Kidney (tissue), 14 donors: ENCODE measurements around the gene ZCCHC14. TPM values are rescaled to one million over a fixed set of nuclear protein-coding genes. Genes with fewer than 3 reads are reported as not detected.
A peak's percentile ranks its signal among the peaks of the same experiment; 100 is the strongest.

ENCODE experiments used
- DNase-seq, 5 donors: peaks; one replicate each; pipeline ENCODE4 v3.0.0-alpha.2; 2013 to 2020
- FAIRE-seq: peaks from 2 replicates; lab custom pipeline; 2012; peaks lifted over from hg19 to GRCh38; lab: Jason Lieb, UNC
- H3K27ac ChIP-seq, 2 donors: one replicate each; pipeline ENCODE4 v1.7.0; 2013; ENCODE audit warnings: low read depth in 2 of 2, low read length in 2 of 2, inconsistent platforms in 1 of 2
- H3K27me3 ChIP-seq: one replicate; pipeline ENCODE4 v1.7.1; 2013; ENCODE audit warnings: low read length, inconsistent platforms; ENCODE audit not compliant: control insufficient read depth, insufficient read depth
- H3K36me3 ChIP-seq, 3 donors: one replicate each; pipeline versions ENCODE4 v1.7.0 to v1.7.1; 2013; ENCODE audit warnings: low read length in 3 of 3, control low read depth in 1 of 3, inconsistent platforms in 1 of 3; ENCODE audit not compliant: insufficient read depth in 3 of 3, control insufficient read depth in 2 of 3
- H3K4me1 ChIP-seq, 3 donors: one replicate each; pipeline versions ENCODE4 v1.7.0 to v1.7.1; 2013; ENCODE audit warnings: low read length in 3 of 3, inconsistent platforms in 1 of 3, low read depth in 1 of 3; ENCODE audit not compliant: control insufficient read depth in 2 of 3, insufficient read depth in 2 of 3
- H3K4me3 ChIP-seq, 3 donors: one replicate each; pipeline versions ENCODE4 v1.7.0 to v1.8.1; 2013; ENCODE audit warnings: low read length in 3 of 3, control low read depth in 1 of 3, inconsistent platforms in 1 of 3
- H3K9ac ChIP-seq, 3 donors: one replicate each; pipeline versions ENCODE4 v1.7.0 to v1.7.1; 2013; ENCODE audit warnings: low read length in 3 of 3, control low read depth in 1 of 3, inconsistent platforms in 1 of 3
- H3K9me3 ChIP-seq, 3 donors: one replicate each; pipeline versions ENCODE4 v1.7.0 to v1.7.1; 2013; ENCODE audit warnings: low read length in 3 of 3, control low read depth in 1 of 3, inconsistent platforms in 1 of 3; ENCODE audit not compliant: control insufficient read depth in 2 of 3, insufficient read depth in 1 of 3
- CTCF ChIP-seq: IDR thresholded peaks from 3 replicates; pipeline ENCODE4 v1.5.1; 2012; ENCODE audit warnings: mild to moderate bottlenecking, moderate library complexity, borderline replicate concordance; ENCODE audit not compliant: insufficient read depth; ENCODE audit errors: extremely low read depth
- intact Hi-C: fragments of 100-400 bp; cut with DNase I; formaldehyde crosslinking; loops from one replicate; pipeline ENCODE4 v1.11.1; 2022
- polyA plus RNA-seq: library from polyadenylated mRNA; stranded (reverse); fragments of 350-450 nt; fragmentation: Illumina TruSeq; extraction: RNeasy Lipid Tissue Mini Kit (QIAGEN cat#74804); gene quantifications from one replicate; pipeline ENCODE4 v1.2.3, GENCODE V29; 2014; ENCODE audit warnings: low read depth, low replicate concordance; ENCODE audit not compliant: insufficient read depth
- total RNA-seq: library from RNA; stranded (reverse); fragmentation: NEBNext Ultra II Directional; extraction: Animal tissue kit (Norgen Biotek cat#: 25700); gene quantifications from one replicate; pipeline ENCODE4 v1.2.1, GENCODE V29; 2021
- donor health status: control.
- donor health status: control.
- donor health status: control.
- donor health status: control.
- donor health status: control.
- donor health status: DM: yes; HTN: yes; CAD: no.
- donor health status: Normal renal cell carcinoma (clear cell type).

ZCCHC14 gene
- total and polyA plus RNA-seq, 2 donors from 2014 or later, result 6.4 to 32.8 TPM

- intact Hi-C loops, result no loop called here
- H3K27ac ChIP-seq, result peak overlapping the region; percentile 93 to 94
- H3K4me3 ChIP-seq, result peak overlapping the region; percentile 61 to 74 (median 65)
- no peak for TF ChIP-seq CTCF
- H3K9ac ChIP-seq, result peak overlapping the region in 2 of 3 donors; percentile 50 to 60
- H3K36me3 ChIP-seq, result no peaks in the 10 kb centered on the region
- DNase-seq (peak in 1 of 5 donors; percentile 91), FAIRE-seq (no peak)
- H3K9me3 ChIP-seq, result no peaks in the 10 kb centered on the region
- no peaks in the 10 kb centered on the region for H3K27me3 ChIP-seq
- peaks cover 11 to 23% (median 16%) of the 10 kb centered on the region in 3 donors for H3K4me1 ChIP-seq
Observed at GRCh38 chr16:87384162-87384874, 108.5 kb downstream of the ZCCHC14 start.

GRCh38 chr16:87383505-87384161, 109.2 kb downstream of the ZCCHC14 start, which contains the start of gene FBXO31:
TSS of gene FBXO31 (minus strand) at chr16:87383776. CDS start at chr16:87383744, 32 bp downstream.
- intact Hi-C loops, result no loop called here
- peak; percentile 94 to 97 (median 95) for DNase-seq
- H3K4me1 ChIP-seq, result peaks cover 11 to 23% (median 15%) of the 10 kb centered on the region in 3 donors
- peak; percentile 8 for TF ChIP-seq CTCF
- no peaks in the 10 kb centered on the region for H3K9me3 ChIP-seq
- H3K9ac ChIP-seq, result peak within 1 kb of the TSS; percentile 50 to 67 (median 54)
- H3K27ac ChIP-seq, result peak within 1 kb of the TSS; percentile 93 to 94
- H3K27me3 ChIP-seq, result no peaks in the 10 kb centered on the region
- no peak for FAIRE-seq
- H3K36me3 ChIP-seq, result no peaks in the 10 kb centered on the region
- H3K4me3 ChIP-seq, result peak within 1 kb of the TSS; percentile 61 to 74 (median 65)

GRCh38 chr16:87382023-87382785, 110.6 kb downstream of the ZCCHC14 start:
- no peak for FAIRE-seq
- intact Hi-C loops, result no loop called here

More at GRCh38 chr16:87382023-87382785, 110.6 kb downstream of the ZCCHC14 start:
- DNase-seq, result peak in 4 of 5 donors; percentile 46 to 69 (median 56)
- H3K9ac ChIP-seq, result peak overlapping the region; percentile 14 to 67 (median 48)
- H3K4me1 ChIP-seq, result peaks cover 6 to 17% (median 8%) of the 10 kb centered on the region in 3 donors
- H3K36me3 ChIP-seq, result no peaks in the 10 kb centered on the region
- H3K27ac ChIP-seq, result peak overlapping the region in 1 of 2 donors; percentile 93
- no peaks in the 10 kb centered on the region for H3K9me3 ChIP-seq
- H3K4me3 ChIP-seq, result peak overlapping the region; percentile 49 to 74 (median 64)
- H3K27me3 ChIP-seq, result no peaks in the 10 kb centered on the region
- TF ChIP-seq CTCF, result no peak
